HG02798 (cell line): ENCODE data around the gene MT1B.

ENCODE experiments used
- ATAC-seq: cut with Tn5 transposase; IDR thresholded peaks from one replicate; pipeline ENCODE4 v1.9.1; 2021; ENCODE audit warnings: mild to moderate bottlenecking; ENCODE audit not compliant: unreplicated experiment, poor library complexity

MT1B gene

DNA sequence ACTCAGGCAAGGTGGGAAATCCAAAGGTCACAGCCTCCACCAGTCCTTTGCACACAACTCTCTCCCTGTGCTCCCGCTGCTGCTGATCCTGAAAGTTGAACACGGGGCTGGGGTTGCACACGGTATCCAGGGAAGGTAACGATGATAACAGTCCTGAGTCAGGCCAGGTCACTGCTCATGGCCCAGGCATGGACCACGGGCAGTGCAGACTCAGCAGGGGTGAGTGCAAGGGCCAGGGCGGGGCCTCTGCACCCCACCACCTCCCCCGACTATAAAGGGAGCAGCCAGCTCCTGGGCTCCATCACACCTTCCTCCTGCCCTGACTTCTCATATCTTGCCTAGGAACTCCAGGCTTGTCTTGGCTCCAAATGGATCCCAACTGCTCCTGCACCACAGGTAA, at the start of gene MT1B:
MT1B (plus strand) TSS at position 301 of the 400 bp plus-strand sequence; CDS start at position 369, 68 bp downstream.
- ATAC-seq, result no peak

DNA sequence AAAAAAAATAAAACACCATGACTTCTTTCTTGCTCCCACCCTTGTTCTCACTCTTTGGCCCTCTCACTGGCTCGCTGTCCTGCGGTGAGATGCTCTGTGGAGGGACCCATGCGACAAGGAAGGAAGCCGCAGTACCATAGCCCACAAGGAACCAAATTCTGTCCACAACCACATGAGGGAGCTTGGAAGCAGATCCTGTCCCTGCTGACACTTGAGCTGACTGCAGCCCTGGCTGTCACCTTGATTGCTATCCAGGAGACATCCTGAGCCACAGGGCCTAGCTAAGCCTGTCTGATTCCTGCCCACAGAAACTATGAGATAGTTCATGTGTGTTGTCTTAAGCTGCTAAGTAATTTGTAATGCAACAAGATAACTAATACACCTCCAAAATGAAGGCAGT, 48.1 kb upstream of the MT1B start:
- ATAC-seq, result no peak

DNA sequence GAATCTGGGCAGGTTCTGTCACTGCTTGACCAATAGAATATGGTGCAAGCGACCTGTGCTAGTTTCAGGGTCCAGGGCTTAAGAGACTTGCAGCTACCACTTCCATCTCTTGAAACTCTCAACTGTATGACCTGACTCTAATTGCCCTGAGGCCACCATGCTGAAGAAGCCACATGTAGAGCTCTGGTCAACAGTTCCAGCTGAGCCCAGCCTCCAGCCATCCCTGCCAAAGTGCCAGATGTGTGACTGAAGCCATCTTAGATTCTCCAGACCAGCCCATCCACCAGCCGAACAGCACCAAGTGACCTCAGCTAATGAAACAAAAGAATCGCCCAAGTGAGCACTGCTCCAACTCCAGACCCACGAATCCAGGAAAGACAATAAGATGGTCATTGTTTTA, 46.7 kb upstream of the MT1B start:
- no peak for ATAC-seq

DNA sequence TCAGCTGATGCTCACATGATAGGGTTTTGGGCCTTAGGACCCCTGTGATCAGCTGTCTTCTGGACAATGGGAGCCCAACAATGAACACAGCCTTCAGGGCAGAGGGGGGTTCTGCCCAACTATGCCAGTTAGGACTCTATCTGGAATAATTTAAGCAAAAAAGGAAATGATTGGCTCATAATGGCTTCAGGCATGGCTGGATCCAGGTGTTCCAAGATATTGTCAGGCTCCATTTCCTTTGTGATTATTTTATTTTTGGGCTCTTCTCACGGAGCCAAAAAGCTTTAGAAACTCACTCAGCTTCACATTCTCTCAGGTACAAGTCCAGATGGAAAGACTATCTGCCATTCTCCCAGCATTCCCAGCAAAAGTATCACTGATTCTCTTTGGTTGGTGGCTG, 46.2 kb upstream of the MT1B start:
- ATAC-seq, result no peak

DNA sequence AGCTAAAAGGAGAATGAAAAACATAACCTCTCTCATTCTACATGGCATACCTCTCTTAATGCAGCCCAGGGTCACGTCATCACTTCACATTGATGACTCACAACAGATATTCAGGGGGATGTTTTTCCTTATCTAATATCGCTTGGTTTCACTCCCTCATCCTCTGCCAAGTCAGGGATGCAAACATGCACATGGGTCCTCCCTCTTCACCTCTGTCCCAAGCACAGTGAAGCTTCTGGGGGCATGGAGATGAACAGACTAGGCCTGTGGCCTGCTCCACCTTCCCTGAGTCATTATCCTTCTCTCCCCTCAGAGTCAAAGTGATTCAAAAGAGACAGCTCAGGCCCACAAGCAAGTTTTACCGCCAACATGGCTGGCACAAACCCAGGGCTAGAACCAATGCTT, 45.6 kb upstream of the MT1B start:
- no peak for ATAC-seq

DNA sequence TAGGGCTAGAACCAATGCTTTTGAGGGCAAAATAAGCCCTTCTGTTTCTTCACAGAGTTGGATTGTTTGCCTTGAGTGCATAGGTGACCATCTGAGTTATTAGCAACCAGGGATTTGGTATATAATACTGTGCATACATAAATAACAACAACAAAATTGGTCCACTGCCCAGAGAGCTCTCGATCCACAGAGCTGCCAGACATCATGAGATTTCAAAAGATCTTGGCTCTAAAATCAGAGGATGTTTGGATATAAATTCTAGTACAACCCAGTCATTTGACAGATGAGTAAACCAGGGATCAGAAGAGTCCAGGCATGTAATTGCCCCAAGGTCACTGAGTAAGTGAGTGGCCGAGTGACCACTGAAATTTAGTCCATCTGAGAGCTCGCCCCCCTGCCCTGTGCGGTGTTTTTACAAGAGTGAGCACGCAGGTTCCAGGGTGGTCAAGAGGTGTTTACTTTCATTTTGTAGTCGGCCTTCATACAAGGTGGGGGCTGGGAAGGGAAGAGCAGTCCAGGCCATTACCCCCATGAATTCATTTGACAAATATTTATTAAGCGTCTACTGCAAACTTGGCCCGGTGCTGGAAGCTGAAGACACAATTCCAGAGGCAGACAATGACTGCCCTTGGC, 45.1 kb upstream of the MT1B start:
- no peak for ATAC-seq

DNA sequence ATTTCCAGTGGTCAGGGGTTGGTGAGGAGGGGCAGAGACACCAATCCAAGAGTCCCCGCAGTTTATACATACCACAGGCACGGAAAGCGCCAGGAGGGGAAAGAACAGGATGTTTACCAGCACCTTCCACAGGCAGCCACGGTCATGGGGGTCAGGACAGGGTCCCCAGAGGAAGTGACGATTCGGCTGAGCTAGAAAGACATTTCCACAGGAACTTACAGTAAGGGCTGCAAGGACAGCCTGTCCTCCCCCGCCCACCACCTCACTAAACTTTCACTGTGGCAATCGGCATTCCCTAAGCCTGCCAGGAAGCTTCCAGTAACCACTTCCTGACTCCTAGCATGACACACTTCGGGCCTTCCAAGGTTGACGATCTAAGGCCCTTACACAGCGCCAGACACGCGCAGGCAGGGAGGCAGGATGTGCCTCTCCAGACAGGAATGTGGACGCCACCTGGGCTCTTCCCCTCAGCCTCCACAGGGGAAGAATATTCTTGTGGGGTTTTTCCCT, 44.5 kb upstream of the MT1B start:
- no peak for ATAC-seq

DNA sequence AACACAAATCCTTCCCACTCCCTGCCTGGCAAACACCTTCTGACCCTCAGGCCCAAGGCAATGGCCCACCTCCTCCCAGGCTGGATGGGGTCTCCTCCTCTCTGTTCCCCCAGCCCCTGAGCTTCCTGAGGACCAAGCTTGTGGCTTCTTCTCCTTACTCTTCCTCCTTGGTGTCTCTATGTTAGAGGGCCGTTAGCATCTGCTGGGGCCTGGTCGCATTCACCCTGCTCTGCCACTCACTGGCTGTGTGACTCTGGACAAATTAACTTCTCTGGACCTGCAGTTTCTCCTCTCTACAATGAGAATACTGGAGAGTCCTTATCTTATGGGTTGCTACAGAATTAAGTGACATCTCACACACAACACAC, 44.0 kb upstream of the MT1B start:
- no peak for ATAC-seq

DNA sequence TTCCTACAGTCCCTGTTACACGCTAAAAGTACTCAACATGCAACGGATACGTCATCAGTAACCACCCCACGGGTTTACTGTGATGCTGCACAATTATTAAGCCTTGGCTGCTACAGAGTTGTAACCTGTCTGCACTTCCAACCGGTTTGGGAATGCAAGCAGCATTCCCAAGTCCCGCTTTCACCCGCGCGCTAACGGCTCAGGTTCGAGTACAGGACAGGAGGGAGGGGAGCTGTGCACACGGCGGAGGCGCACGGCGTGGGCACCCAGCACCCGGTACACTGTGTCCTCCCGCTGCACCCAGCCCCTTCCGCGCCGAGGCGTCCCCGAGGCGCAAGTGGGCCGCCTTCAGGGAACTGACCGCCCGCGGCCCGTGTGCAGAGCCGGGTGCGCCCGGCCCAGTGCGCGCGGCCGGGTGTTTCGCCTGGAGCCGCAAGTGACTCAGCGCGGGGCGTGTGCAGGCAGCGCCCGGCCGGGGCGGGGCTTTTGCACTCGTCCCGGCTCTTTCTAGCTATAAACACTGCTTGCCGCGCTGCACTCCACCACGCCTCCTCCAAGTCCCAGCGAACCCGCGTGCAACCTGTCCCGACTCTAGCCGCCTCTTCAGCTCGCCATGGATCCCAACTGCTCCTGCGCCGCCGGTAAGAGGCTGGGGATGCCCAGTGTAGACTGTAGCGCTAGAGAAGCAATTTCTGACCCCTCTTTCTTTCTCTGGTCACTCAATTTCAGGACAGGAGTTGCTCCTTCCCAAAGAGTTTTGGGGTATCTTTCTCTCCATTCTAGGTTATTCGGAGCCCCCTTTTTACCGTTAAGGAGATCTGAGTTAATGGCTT, 43.4 kb upstream of the MT1B start, which contains the start of gene MT2A:
MT2A (plus strand) TSS at position 542 of the 833 bp plus-strand sequence; CDS start at position 614, 72 bp downstream.
- ATAC-seq, result peak; percentile 91

DNA sequence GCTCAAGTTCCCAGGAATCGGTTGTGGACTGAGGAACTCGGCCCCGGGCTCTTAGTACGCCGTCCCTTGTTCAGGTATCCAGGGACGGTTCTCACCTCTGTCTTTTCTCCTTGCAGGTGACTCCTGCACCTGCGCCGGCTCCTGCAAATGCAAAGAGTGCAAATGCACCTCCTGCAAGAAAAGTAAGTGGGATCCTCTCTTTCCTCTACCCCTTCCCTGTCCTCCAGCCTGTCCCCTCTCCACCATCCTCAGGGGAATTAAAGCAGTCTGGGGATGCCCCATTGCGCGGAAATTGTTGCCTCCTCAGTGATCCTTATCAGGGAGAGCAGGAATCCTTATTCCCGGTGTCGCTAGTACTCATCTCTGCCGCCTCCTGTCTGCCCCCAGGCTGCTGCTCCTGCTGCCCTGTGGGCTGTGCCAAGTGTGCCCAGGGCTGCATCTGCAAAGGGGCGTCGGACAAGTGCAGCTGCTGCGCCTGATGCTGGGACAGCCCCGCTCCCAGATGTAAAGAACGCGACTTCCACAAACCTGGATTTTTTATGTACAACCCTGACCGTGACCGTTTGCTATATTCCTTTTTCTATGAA, 42.7 kb upstream of the MT1B start:
- ATAC-seq, result no peak

DNA sequence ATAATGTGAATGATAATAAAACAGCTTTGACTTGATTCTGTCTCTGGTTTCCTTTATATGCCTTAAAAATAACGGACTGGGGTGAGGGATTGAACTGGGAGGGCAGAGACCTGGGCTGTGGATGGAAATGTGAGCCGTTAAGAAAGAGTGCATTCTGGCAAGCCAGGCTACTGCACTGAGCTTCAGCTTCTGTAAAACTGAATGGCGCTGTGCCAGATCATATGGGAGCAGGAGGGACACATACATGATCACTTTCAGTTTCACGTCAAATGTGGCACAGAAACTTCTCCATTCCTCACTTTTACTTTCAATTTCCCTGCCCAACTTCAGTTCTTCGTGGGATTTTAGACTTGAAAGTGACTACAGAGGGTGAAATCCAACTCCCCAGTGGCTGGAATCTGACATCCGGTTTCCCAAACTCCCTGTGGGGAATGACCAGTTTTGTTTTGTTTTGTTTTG, 42.2 kb upstream of the MT1B start:
- ATAC-seq, result peak; percentile 27

DNA sequence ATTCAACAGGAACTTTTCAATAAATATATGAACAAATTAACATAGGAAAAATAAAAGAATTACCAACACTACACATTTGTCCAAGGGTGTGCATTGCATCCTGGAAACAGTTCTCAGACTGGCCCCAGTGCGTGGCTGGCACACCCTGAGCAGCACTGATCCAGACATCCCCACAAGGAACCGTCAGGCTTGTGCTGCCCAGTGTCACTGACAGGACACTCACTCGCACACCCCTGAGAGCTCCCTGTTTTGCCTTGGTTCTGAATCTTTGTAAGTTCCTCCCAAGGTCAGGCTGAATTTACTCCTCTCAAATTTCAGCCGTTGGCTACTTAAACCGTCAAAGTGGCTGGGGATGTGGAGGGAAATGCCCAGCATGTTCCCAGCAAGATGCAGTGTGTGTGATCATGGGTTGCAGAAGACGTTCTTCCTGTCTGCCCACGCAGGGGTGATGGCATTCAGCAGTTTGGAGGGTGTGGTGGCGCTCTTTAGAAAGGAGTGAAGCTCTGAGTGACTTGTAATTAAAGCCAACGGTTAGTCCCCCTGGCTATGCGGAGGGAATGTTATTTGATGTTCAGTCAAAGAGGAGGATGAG, 41.6 kb upstream of the MT1B start:
- peak; percentile 25 for ATAC-seq

DNA sequence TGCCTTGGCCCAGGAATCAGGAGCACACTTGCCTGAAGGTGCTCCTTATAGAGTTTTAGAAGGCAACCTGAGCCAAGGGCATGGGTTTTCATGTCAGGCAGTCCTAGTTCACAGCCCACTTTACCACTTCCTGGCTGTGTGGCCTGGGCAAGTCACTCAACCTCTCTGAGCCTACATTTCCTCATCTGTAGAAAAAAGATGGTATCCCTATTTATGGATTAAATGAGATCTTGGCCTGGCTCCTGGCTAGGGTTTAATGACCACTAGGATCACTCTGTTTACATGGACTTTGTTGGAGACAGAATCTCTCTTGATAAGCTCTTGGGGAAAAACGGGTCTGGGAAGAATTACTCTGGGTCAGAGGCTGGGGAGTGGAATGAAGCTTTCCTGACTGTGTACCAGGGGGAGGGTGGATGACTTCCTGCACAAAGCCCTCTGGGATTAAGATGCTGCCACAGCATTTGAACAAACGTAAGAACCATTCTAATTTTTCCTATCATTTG, 41.0 kb upstream of the MT1B start:
- no peak for ATAC-seq

DNA sequence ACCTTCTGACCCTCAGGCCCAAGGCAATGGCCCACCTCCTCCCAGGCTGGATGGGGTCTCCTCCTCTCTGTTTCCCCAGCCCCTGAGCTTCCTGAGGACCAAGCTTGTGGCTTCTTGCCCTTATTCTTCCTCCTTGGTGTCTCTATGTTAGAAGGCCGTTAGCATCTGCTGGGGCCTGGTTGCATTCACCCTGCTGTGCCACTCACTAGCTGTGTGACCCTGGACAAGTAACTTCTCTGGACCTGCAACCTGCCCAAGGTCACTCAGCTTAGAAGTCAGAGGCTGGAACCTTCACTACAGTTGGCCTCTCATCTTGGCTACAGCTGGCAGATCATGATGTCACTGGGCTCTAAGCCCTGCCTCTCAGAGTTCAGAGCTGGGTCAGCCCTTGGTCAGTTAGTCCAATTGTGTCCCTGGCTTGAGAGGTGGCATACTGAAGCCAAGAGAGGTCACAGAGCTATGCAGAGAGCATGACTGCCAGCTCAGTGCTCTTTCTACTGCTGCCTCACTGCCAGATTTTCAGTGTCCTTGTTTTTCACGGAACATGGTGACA, 40.3 kb upstream of the MT1B start:
- ATAC-seq, result no peak

DNA sequence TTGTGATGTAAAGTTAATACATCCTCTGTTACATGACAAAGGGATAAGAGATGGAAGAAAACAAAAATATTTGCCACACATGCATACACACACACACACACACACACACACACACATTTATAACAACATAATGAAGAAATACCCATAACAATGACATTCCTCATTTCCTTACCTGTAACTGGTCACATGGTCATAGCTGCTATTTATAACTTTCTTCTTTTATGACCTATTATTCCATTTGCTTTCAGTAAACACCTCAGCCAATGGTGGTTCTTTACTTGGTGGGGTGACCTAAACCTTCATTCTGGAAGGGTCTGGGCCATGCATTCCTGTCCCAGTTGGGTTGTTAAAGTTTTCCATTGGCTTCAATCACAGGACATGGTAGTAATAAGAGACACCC, 38.0 kb upstream of the MT1B start:
- no peak for ATAC-seq

DNA sequence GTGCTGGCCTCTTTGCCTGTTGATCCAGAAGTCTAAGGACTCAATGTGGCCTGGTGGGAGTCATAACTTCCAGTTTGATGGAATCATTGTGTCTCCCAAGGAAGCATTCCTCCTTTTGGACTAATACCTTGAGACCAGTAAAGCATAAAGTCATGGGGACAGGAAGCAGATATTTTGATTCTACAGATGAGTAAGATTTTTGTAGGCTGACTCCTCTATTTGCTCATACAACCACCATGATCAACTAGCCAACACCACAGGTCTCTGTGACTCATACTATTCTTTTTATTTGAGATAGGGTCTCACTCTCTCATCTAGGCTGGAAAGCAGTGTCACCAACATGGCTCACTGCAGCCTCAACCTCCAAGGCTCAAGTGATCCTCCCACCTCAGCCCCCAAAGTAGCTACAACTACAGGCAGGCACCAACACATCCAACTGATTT, 37.1 kb upstream of the MT1B start:
- ATAC-seq, result no peak

DNA sequence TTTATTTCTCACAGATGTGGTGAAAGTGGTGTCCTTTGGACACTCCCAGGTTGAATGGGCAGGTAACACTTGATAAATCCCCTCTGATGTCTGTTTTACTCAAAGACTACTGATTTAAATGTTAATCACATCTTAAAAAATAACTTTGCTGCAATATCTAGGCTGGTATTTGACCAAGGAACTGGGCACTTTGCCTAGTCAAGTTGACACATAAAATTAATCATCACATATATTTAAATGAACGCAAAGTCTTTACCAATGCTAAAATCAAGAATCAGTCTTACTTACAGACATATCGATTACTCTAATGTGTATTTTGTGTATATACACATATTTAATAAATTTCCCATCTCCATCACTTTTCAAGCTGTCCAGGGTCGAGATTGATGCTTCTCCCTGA, 36.3 kb upstream of the MT1B start:
- no peak for ATAC-seq

DNA sequence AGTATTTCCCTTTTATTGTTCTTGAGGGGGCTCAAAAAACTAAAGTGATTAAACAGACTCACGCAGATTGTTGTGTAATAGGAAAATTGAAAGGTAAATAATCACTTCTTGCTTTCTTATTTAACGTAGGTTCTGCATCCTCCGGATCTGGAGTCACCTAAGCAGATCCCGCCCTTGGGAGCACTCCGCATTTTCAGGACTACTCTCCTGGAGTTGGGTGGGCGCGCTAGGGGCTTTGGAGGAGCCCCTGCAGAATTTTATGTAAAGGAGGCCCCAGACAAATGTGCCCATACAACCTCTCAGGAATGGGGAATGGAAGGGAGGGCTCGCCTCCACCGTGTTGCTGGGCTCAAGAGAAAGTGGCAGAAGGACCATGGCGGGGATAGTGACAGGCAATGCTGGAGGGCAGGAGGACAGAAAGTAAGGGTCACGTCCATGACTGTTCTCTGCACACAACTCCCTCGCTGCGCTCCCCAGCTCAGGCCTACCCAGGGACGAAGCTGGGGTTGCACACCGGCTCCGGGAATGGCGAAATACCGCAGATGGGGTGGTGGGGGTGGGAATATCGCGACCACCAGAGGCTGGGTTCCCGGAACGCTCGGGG, 35.0 kb upstream of the MT1B start:
- no peak for ATAC-seq

DNA sequence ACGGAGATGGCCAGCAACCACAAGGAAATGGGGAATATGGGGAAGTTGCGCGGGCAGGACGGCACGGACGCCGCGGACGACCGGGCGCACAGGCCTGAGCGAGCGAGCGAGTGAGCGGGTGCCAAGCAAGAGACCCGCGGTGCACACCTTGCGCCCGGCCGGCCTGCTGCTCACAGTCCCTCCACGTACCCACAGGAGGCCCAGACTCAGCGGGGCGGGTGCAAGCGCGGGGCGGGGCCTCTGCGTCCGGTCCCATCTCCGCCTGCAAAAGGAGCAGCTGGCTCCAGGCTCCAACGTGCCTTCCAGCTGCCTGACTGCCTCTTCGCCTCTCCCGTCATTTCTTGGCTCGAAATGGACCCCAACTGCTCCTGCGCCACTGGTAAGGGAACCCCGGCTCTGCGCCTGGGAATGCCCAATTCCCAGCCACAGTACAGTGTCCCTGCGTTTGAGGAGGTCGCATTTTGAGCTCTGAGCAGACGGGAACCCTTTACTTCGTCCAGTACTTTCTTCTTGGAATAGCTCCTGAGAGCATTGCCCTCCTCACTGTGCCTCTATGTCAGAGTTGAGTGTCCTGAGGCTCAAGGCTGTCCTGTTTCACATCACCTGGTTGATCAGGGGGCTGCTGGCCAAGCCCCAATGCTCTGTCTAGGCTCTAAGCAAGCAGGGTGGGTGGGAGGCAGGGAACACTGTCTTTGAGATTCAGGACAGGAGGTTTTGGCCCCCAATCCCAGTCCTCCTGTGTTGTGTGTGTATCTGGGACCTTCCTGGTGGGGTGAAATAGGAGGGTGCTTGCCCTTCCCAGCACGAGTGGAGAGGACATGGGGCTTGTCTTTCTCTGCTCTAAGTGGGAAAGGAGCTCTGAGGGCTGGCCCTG, 34.2 kb upstream of the MT1B start:
- no peak for ATAC-seq
